ENCODE measurements around the gene WNT5A. TPM values are rescaled to one million over a fixed set of nuclear protein-coding genes. Genes with fewer than 3 reads are reported as not detected.

WNT5A gene
- total RNA-seq, 1 experiment from 2014 or later: 174 TPM

DNA sequence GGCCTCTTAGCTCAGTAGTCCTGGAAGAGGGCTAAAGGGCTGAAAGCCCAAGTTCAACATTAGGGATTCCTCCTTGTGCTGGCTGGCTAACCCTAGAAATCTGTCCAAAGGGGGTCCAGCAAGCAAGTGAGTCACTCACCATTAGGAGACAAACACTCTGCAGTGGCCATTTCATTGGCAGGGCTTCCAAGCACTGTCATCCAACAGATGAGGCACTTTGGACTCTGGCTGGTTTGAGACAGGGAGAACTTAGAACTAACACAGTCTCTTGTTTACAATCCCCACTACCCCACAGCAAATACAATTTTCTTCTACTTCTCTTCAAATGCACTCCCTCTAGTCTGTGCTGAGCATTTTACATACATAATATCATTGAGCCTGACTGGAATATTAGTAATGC is 10.1 kb upstream of the WNT5A start:
- Histone ChIP-seq H3K27me3 (ENCODE audit: insufficient read depth, low read depth) (no peaks in the 10 kb centered on the region), H2AFZ (no peak overlapping the region), H3K4me1 (replicated peaks; ENCODE audit: insufficient read depth) (peaks cover 5% of the 10 kb centered on the region; the same call in 1 of the 2 replicates), H3K9me3 (ENCODE audit: insufficient read depth, low read depth) (no peaks in the 10 kb centered on the region), H3K27ac (no peak overlapping the region), H3K4me3 (no peak overlapping the region), H4K20me1 (ENCODE audit: insufficient read depth) (no peaks in the 10 kb centered on the region), H3K36me3 (ENCODE audit: low read depth) (no peaks in the 10 kb centered on the region), H3K4me2 (no peak overlapping the region), H3K9me2 (ENCODE audit: insufficient read depth) (no peaks in the 10 kb centered on the region), H3K79me2 (ENCODE audit: low read depth) (no peaks in the 10 kb centered on the region), H3F3A (ENCODE audit: insufficient read depth, low read depth) (no peaks in the 10 kb centered on the region)
- BruUV-seq (replicated peaks): no TSS peak
- intact Hi-C loops (cut with micrococcal nuclease; ENCODE audit: unreplicated experiment): no loop called here
- ChIA-PET POLR2A (ENCODE audit: unreplicated experiment) (no interaction called here), CTCF (no interaction called here)
- no peak for DNase-seq
- TF ChIP-seq EZH2 (IDR thresholded peaks at IDR 0.05; ENCODE audit: low read depth): no peak
- TF ChIP-seq, protein P1, sequence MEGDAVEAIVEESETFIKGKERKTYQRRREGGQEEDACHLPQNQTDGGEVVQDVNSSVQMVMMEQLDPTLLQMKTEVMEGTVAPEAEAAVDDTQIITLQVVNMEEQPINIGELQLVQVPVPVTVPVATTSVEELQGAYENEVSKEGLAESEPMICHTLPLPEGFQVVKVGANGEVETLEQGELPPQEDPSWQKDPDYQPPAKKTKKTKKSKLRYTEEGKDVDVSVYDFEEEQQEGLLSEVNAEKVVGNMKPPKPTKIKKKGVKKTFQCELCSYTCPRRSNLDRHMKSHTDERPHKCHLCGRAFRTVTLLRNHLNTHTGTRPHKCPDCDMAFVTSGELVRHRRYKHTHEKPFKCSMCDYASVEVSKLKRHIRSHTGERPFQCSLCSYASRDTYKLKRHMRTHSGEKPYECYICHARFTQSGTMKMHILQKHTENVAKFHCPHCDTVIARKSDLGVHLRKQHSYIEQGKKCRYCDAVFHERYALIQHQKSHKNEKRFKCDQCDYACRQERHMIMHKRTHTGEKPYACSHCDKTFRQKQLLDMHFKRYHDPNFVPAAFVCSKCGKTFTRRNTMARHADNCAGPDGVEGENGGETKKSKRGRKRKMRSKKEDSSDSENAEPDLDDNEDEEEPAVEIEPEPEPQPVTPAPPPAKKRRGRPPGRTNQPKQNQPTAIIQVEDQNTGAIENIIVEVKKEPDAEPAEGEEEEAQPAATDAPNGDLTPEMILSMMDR (conservative IDR thresholded peaks at IDR 0.05): no peak

DNA sequence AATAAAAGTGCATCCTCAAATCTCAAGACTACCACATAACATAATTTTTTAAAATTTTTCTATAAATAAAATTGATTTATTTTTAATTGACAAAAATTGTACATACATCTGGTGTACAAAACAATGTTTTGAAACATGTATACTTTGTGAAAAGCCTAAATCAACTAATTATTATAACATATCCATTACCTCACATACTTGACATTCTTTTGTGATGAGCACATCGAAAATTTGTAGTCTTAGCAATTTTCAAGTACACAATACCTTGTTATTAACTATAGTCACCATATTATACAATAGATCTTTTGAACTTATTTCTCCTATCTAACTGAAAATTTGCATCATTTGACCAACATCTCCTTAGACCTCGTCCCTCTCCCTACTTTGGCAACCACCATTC is 7.9 kb upstream of the WNT5A start:
- intact Hi-C loops (cut with micrococcal nuclease; ENCODE audit: unreplicated experiment): no loop called here
- peak in 1 of 2 experiments; percentile 61 for DNase-seq
- H2AFZ ChIP-seq: no peak overlapping the region
- H3K4me1 ChIP-seq (replicated peaks; ENCODE audit: insufficient read depth): peaks cover 23% of the 10 kb centered on the region
- no peak overlapping the region for H3K4me2 ChIP-seq
- CTCF ChIA-PET: no interaction called here
- no peaks in the 10 kb centered on the region for H4K20me1 ChIP-seq (ENCODE audit: insufficient read depth)
- no TSS peak for BruUV-seq (replicated peaks)
- no peaks in the 10 kb centered on the region for H3K9me2 ChIP-seq (ENCODE audit: insufficient read depth)
- no peak overlapping the region for H3K4me3 ChIP-seq
- H3K9me3 ChIP-seq (ENCODE audit: insufficient read depth, low read depth): no peaks in the 10 kb centered on the region
- no peaks in the 10 kb centered on the region for H3K27me3 ChIP-seq (ENCODE audit: insufficient read depth, low read depth)
- POLR2A ChIA-PET (ENCODE audit: unreplicated experiment): interaction anchor here (0.6 kb wide), 1 partner anchor 125 kb away, joined by 4 read pairs; no protein-coding TSS in a partner anchor
- H3K36me3 ChIP-seq (ENCODE audit: low read depth): no peaks in the 10 kb centered on the region
- TF ChIP-seq, protein P1 (conservative IDR thresholded peaks at IDR 0.05): no peak
- no peak for TF ChIP-seq EZH2 (IDR thresholded peaks at IDR 0.05; ENCODE audit: low read depth)
- no peaks in the 10 kb centered on the region for H3K79me2 ChIP-seq (ENCODE audit: low read depth)
- peaks cover 12% of the 10 kb centered on the region; the same call in 1 of the 2 replicates for H3F3A ChIP-seq (ENCODE audit: insufficient read depth, low read depth)
- H3K27ac ChIP-seq: no peak overlapping the region

DNA sequence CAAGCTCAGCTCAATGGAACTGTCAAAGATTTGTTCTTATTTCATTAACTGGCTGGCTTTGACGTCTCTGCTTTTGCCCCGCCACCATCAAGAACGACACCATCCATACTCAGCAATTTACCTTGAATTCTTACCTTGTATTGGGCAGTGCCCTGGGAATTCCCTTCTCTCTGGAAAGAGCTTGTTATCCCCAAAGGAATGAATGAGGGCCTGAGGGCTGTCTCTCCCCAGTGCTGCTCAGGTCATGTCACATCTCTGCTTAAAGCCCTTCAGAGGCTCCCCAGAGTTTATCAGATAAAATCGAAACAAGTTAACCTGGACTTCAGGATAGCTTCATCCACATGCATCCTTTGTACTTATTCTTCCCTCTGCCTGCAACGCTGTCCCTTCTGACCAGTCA is 5.9 kb upstream of the WNT5A start:
- no peak overlapping the region for H2AFZ ChIP-seq
- POLR2A ChIA-PET (ENCODE audit: unreplicated experiment): interaction anchor here (0.6 to 0.7 kb wide), 2 partner anchors 12 to 229 kb away, joined by 4 to 10 read pairs; no protein-coding TSS in a partner anchor
- BruUV-seq (replicated peaks): no TSS peak
- intact Hi-C loops (cut with micrococcal nuclease; ENCODE audit: unreplicated experiment): no loop called here
- no peaks in the 10 kb centered on the region for H3K9me2 ChIP-seq (ENCODE audit: insufficient read depth)
- H3K79me2 ChIP-seq (ENCODE audit: low read depth): no peaks in the 10 kb centered on the region
- CTCF ChIA-PET: no interaction called here
- H3F3A ChIP-seq (ENCODE audit: insufficient read depth, low read depth): peaks cover 18% of the 10 kb centered on the region; the same call in 1 of the 2 replicates
- DNase-seq: no peak
- H3K4me2 ChIP-seq: no peak overlapping the region
- H3K36me3 ChIP-seq (ENCODE audit: low read depth): no peaks in the 10 kb centered on the region
- no peak overlapping the region for H3K4me3 ChIP-seq
- no peaks in the 10 kb centered on the region for H3K9me3 ChIP-seq (ENCODE audit: insufficient read depth, low read depth)
- no peak overlapping the region for H3K27ac ChIP-seq
- H4K20me1 ChIP-seq (ENCODE audit: insufficient read depth): no peaks in the 10 kb centered on the region
- H3K27me3 ChIP-seq (ENCODE audit: insufficient read depth, low read depth): no peaks in the 10 kb centered on the region
- H3K4me1 ChIP-seq (replicated peaks; ENCODE audit: insufficient read depth): peaks cover 26% of the 10 kb centered on the region
- no peak for TF ChIP-seq EZH2 (IDR thresholded peaks at IDR 0.05; ENCODE audit: low read depth)
- TF ChIP-seq, protein P1 (conservative IDR thresholded peaks at IDR 0.05): no peak

Data from PC-9 (cell line).